GM10248 (cell line): ENCODE measurements around the gene DUSP14.

Experiments used
- CTCF ChIA-PET: fragments of 300-600 bp; sonication (Branson Sonifier 250); formaldehyde crosslinking; extraction: SDS; loops from one replicate; lab custom pipeline; 2021; ENCODE audit warnings: antibody characterized with exemption; lab: Yijun Ruan, JAX
- POLR2A ChIA-PET: fragments of 350-650 bp; sonication (Branson Sonifier 250); formaldehyde crosslinking; extraction: SDS; loops from one replicate; lab custom pipeline; 2020; ENCODE audit warnings: antibody characterized with exemption; lab: Yijun Ruan, JAX
- DNase-seq: peaks from one replicate; pipeline ENCODE4 v3.0.0; 2012; ENCODE audit errors: extremely low spot score
- CTCF ChIP-seq: IDR thresholded peaks from 2 replicates; pipeline ENCODE4 v1.5.1; 2012; ENCODE audit warnings: mild to moderate bottlenecking, low read depth; ENCODE audit errors: extremely low read depth, missing control alignments, control extremely low read depth

The DUSP14 gene

DNA sequence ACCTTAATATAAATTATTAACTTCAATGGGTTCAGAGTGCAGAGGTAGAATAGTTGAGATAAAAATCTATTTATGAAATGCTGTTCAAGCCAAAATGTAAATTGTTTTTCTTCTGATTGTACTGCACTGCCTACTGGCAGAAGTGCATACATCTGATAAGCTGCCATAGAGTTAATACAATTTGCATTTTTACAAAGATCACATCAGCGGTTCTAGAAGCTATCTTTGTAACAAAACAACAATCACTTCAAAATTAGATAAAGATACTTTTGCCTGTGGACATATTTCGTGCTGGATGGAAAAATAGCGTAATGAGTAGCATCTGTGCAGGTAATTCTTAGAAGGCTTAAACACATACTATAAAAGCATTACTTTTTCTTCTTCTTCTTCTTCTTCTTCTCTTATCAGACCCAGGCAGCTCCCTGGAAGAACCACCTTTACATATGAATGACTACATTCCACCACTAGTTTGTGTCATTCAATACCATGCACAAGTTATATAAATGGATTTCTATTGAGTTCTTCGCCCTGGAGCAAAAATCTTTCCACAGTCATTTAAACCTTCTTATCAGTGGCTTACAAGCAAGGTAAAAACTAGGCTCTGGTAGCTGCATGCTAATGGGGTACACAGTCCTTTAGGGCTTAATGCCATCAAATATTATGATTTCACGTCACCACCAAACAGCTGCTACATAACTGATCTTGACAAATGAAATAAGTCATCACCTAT, 72.5 kb downstream of the DUSP14 start:
- DNase-seq: no peak
- TF ChIP-seq CTCF: no peak
- ChIA-PET POLR2A (no interaction called here), CTCF (interaction anchor here (1.0 to 1.3 kb wide), 2 partner anchors 12 to 21 kb away, joined by 3 read pairs; no protein-coding TSS in a partner anchor)
